Tongue (tissue), 2 donors: ENCODE data around the gene CHMP2B. TPM values are rescaled to one million over a fixed set of nuclear protein-coding genes. Genes with fewer than 3 reads are reported as not detected.
A peak's percentile ranks its signal among the peaks of the same experiment; 100 is the strongest.

ENCODE experiments used
- DNase-seq: peaks from one replicate; pipeline ENCODE4 v3.0.0-alpha.2; 2015
- total RNA-seq: library from RNA; depleted of rRNA; stranded (reverse); fragments of >200 nt; gene quantifications from one replicate; pipeline ENCODE4 v1.2.3, GENCODE V29; 2014

CHMP2B gene
- 35.5 TPM for total RNA-seq

GRCh38 chr3:87227104-87227834 is at the start of gene CHMP2B:
TSS of gene CHMP2B (plus strand) at chr3:87227309. CDS start at chr3:87227523, 214 bp downstream.
- DNase-seq = peak; percentile 98

GRCh38 chr3:87179642-87180041 is 47.5 kb upstream of the CHMP2B start:
- DNase-seq = no peak

GRCh38 chr3:87181551-87181950 is 45.6 kb upstream of the CHMP2B start:
- DNase-seq = no peak

GRCh38 chr3:87182023-87182422 is 45.1 kb upstream of the CHMP2B start:
- DNase-seq = no peak

GRCh38 chr3:87186608-87187159 is 40.4 kb upstream of the CHMP2B start:
- DNase-seq = no peak

GRCh38 chr3:87191175-87191574 is 35.9 kb upstream of the CHMP2B start:
- DNase-seq = no peak

GRCh38 chr3:87191641-87192040 is 35.5 kb upstream of the CHMP2B start:
- no peak for DNase-seq

- DNase-seq = peak; percentile 60
These were observed 30.2 kb upstream of the CHMP2B start for GRCh38 chr3:87196879-87197278.

- DNase-seq = no peak
These were observed 29.6 kb upstream of the CHMP2B start for GRCh38 chr3:87197531-87197930.

GRCh38 chr3:87198774-87199173 is 28.3 kb upstream of the CHMP2B start:
- no peak for DNase-seq

- no peak for DNase-seq
These were observed 27.5 kb upstream of the CHMP2B start for GRCh38 chr3:87199628-87200027.

- DNase-seq = no peak
These were observed 27.0 kb upstream of the CHMP2B start for GRCh38 chr3:87200060-87200647.

- no peak for DNase-seq
These were observed 25.4 kb upstream of the CHMP2B start for GRCh38 chr3:87201727-87202126.

GRCh38 chr3:87203809-87204208 is 23.3 kb upstream of the CHMP2B start:
- DNase-seq = no peak

- DNase-seq = no peak
These were observed 21.0 kb upstream of the CHMP2B start for GRCh38 chr3:87206070-87206469.

GRCh38 chr3:87206635-87207034 is 20.5 kb upstream of the CHMP2B start:
- no peak for DNase-seq

GRCh38 chr3:87207460-87207859 is 19.6 kb upstream of the CHMP2B start:
- DNase-seq = no peak

- peak; percentile 31 for DNase-seq
These were observed 18.0 kb upstream of the CHMP2B start for GRCh38 chr3:87209111-87209510.

- DNase-seq = no peak
These were observed 8.5 kb upstream of the CHMP2B start for GRCh38 chr3:87218560-87218959.

GRCh38 chr3:87219611-87220010 is 7.5 kb upstream of the CHMP2B start:
- DNase-seq = no peak

- DNase-seq = peak; percentile 7
These were observed 1.4 kb upstream of the CHMP2B start for GRCh38 chr3:87225659-87226058.

- no peak for DNase-seq
These were observed 681 bp downstream of the CHMP2B start for GRCh38 chr3:87227835-87228144.

GRCh38 chr3:87228316-87228715 is 1.2 kb downstream of the CHMP2B start:
- no peak for DNase-seq

GRCh38 chr3:87229113-87229512 is 2.0 kb downstream of the CHMP2B start:
- DNase-seq = no peak
